GM10248 (cell line): ENCODE results near the gene STYX.
A peak's percentile ranks its signal among the peaks of the same experiment; 100 is the strongest.

Experiments used
- CTCF ChIA-PET: fragments of 300-600 bp; sonication (Branson Sonifier 250); formaldehyde crosslinking; extraction: SDS; loops from one replicate; lab custom pipeline; 2021; ENCODE audit warnings: antibody characterized with exemption; lab: Yijun Ruan, JAX
- POLR2A ChIA-PET: fragments of 350-650 bp; sonication (Branson Sonifier 250); formaldehyde crosslinking; extraction: SDS; loops from one replicate; lab custom pipeline; 2020; ENCODE audit warnings: antibody characterized with exemption; lab: Yijun Ruan, JAX
- DNase-seq: peaks from one replicate; pipeline ENCODE4 v3.0.0; 2012; ENCODE audit errors: extremely low spot score
- CTCF ChIP-seq: IDR thresholded peaks from 2 replicates; pipeline ENCODE4 v1.5.1; 2012; ENCODE audit warnings: mild to moderate bottlenecking, low read depth; ENCODE audit errors: extremely low read depth, missing control alignments, control extremely low read depth

STYX gene

GRCh38 chr14:52693036-52693435, 36.9 kb upstream of the STYX start:
- POLR2A ChIA-PET = no interaction called here
- CTCF ChIA-PET = interaction anchor here (1.0 to 1.1 kb wide), 2 partner anchors 32 to 69 kb away, joined by 3 read pairs; no protein-coding TSS in a partner anchor
- no peak for TF ChIP-seq CTCF
- no peak for DNase-seq

- ChIA-PET POLR2A (no interaction called here), CTCF (no interaction called here)
- TF ChIP-seq CTCF = no peak
- no peak for DNase-seq
Observed at GRCh38 chr14:52693532-52693931, 36.4 kb upstream of the STYX start.

GRCh38 chr14:52694761-52695480, 35.0 kb upstream of the STYX start:
- peak; percentile 43 for DNase-seq
- no peak for TF ChIP-seq CTCF
- ChIA-PET CTCF (interaction anchor here (0.9 to 1.0 kb wide), 2 partner anchors 9 to 24 kb away, joined by 3 to 4 read pairs; no protein-coding TSS in a partner anchor), POLR2A (no interaction called here)

GRCh38 chr14:52695481-52696091, 34.4 kb upstream of the STYX start, which contains the start of gene ERO1A:
ERO1A (minus strand) TSS chr14:52695558; CDS start chr14:52695481, 77 bp downstream.
- peak; percentile 80 for DNase-seq
- ChIA-PET CTCF (interaction anchor here (0.9 to 1.0 kb wide), 2 partner anchors 9 to 24 kb away, joined by 3 to 4 read pairs; no protein-coding TSS in a partner anchor), POLR2A (interaction anchor here (0.5 kb wide), 1 partner anchor 37 kb away, joined by 4 read pairs; no protein-coding TSS in a partner anchor)
- peak; percentile 26 for TF ChIP-seq CTCF

- no peak for DNase-seq
- ChIA-PET CTCF (no interaction called here), POLR2A (no interaction called here)
- no peak for TF ChIP-seq CTCF
Observed at GRCh38 chr14:52700701-52701172, 29.2 kb upstream of the STYX start.

- CTCF ChIA-PET = interaction anchor here (1.8 kb wide), 1 partner anchor 10 kb away, joined by 4 read pairs; no protein-coding TSS in a partner anchor
- no peak for DNase-seq
- POLR2A ChIA-PET = no interaction called here
- no peak for TF ChIP-seq CTCF
Observed at GRCh38 chr14:52701223-52701622, 28.7 kb upstream of the STYX start.
